ENCODE results near the gene NR5A1. TPM values are rescaled to one million over a fixed set of nuclear protein-coding genes. Genes with fewer than 3 reads are reported as not detected.

The NR5A1 gene
- total RNA-seq, 4 donors from 2014 or later = 0.15 to 0.51 TPM; not detected in 2

GRCh38 chr9:124450241-124450924, 56.8 kb downstream of the NR5A1 start, which contains the start of gene ADGRD2:
ADGRD2 (plus strand) TSS chr9:124450451; CDS start chr9:124451667, 1,216 bp downstream.
- WGBS, 2 donors = 7% methylated on average over 35 to 39 of the region's 41 CpGs
- H3K4me3 ChIP-seq (ENCODE audit: low read depth, poor library complexity, severe bottlenecking) = no peak within 1 kb of the TSS
- no peak for DNase-seq (ENCODE audit: low spot score in 2 of 2)
- intact Hi-C loops (cut with DNase I; ENCODE audit: low total_unique reads) = no loop called here
- TF ChIP-seq CTCF (IDR thresholded peaks at IDR 0.05) (no peak), POLR2A (IDR thresholded peaks at IDR 0.05) (no peak)

GRCh38 chr9:124449381-124450151, 57.6 kb downstream of the NR5A1 start:
- no peak overlapping the region for H3K4me3 ChIP-seq (ENCODE audit: low read depth, poor library complexity, severe bottlenecking)
- TF ChIP-seq POLR2A (IDR thresholded peaks at IDR 0.05) (no peak), CTCF (IDR thresholded peaks at IDR 0.05) (no peak)
- 89 to 92% methylated on average over 13 of the region's 13 CpGs for WGBS, 2 donors
- no peak for DNase-seq (ENCODE audit: low spot score in 2 of 2)
- intact Hi-C loops (cut with DNase I; ENCODE audit: low total_unique reads) = no loop called here

- DNase-seq (ENCODE audit: low spot score in 2 of 2) = no peak
- no peak for TF ChIP-seq CTCF (IDR thresholded peaks at IDR 0.05)
- TF ChIP-seq POLR2A (IDR thresholded peaks at IDR 0.05) = no peak
- 87 to 90% methylated on average over 4 to 7 of the region's 7 CpGs for WGBS, 2 donors
- H3K4me3 ChIP-seq (ENCODE audit: low read depth, poor library complexity, severe bottlenecking) = no peak overlapping the region
- intact Hi-C loops (cut with DNase I; ENCODE audit: low total_unique reads) = no loop called here
These were observed 59.2 kb downstream of the NR5A1 start for GRCh38 chr9:124448019-124448418.

GRCh38 chr9:124447297-124447661, 59.9 kb downstream of the NR5A1 start:
- no peak overlapping the region for H3K4me3 ChIP-seq (ENCODE audit: low read depth, poor library complexity, severe bottlenecking)
- DNase-seq (ENCODE audit: low spot score in 2 of 2) = no peak
- WGBS, 2 donors = 63 to 69% methylated on average over 4 of the region's 4 CpGs
- TF ChIP-seq POLR2A (IDR thresholded peaks at IDR 0.05) = no peak
- no peak for TF ChIP-seq CTCF (IDR thresholded peaks at IDR 0.05)
- intact Hi-C loops (cut with DNase I; ENCODE audit: low total_unique reads) = no loop called here

- DNase-seq (ENCODE audit: low spot score in 2 of 2) = no peak
- 48 to 52% methylated on average over 3 of the region's 3 CpGs for WGBS, 2 donors
- TF ChIP-seq POLR2A (IDR thresholded peaks at IDR 0.05) = no peak
- TF ChIP-seq CTCF (IDR thresholded peaks at IDR 0.05) = no peak
- intact Hi-C loops (cut with DNase I; ENCODE audit: low total_unique reads) = no loop called here
- no peak overlapping the region for H3K4me3 ChIP-seq (ENCODE audit: low read depth, poor library complexity, severe bottlenecking)
These were observed 63.0 kb downstream of the NR5A1 start for GRCh38 chr9:124444166-124444565.
